WTC11 (cell line): ENCODE results near the gene IL18R1.

ENCODE experiments used
- ATF1 ChIP-seq: sonication (generic); formaldehyde crosslinking; IDR thresholded peaks from 2 replicates; pipeline ENCODE4 v1.8.1; 2023; ENCODE audit warnings: mild to moderate bottlenecking, moderate library complexity, missing genetic modification reagents
- CREM ChIP-seq: sonication (generic); formaldehyde crosslinking; IDR thresholded peaks from 2 replicates; pipeline ENCODE4 v1.8.1; 2022; ENCODE audit warnings: mild to moderate bottlenecking, missing genetic modification reagents, moderate library complexity
- FOXJ3 ChIP-seq: sonication (generic); formaldehyde crosslinking; IDR thresholded peaks from 2 replicates; pipeline ENCODE4 v1.9.0; 2021; ENCODE audit warnings: missing genetic modification reagents, mild to moderate bottlenecking, borderline replicate concordance
- RELA ChIP-seq: sonication (generic); formaldehyde crosslinking; IDR thresholded peaks from 2 replicates; pipeline ENCODE4 v1.8.1; 2022; ENCODE audit warnings: missing genetic modification reagents, mild to moderate bottlenecking, borderline replicate concordance
- SMAD3 ChIP-seq: sonication (generic); formaldehyde crosslinking; IDR thresholded peaks from 2 replicates; pipeline ENCODE4 v1.8.0; 2022; ENCODE audit warnings: missing genetic modification reagents, mild to moderate bottlenecking, borderline replicate concordance
- TP53 ChIP-seq: sonication (generic); formaldehyde crosslinking; IDR thresholded peaks from 2 replicates; pipeline ENCODE4 v1.8.1; 2023; ENCODE audit warnings: mild to moderate bottlenecking, missing genetic modification reagents
- ZNF263 ChIP-seq: sonication (generic); formaldehyde crosslinking; IDR thresholded peaks from 2 replicates; pipeline ENCODE4 v1.8.1; 2022; ENCODE audit warnings: low read depth, mild to moderate bottlenecking, moderate library complexity, missing genetic modification reagents
- TF ChIP-seq, protein P1 (sequence below): fragments of 200-600 bp; IDR thresholded peaks from 2 replicates; pipeline ENCODE4 v1.8.0; 2022; ENCODE audit warnings: antibody characterized with exemption
- TF ChIP-seq, protein P2 (sequence below): sonication (generic); formaldehyde crosslinking; IDR thresholded peaks from 2 replicates; pipeline ENCODE4 v1.8.1; 2023; ENCODE audit warnings: mild to moderate bottlenecking, missing genetic modification reagents
- TF ChIP-seq, protein P3 (sequence below): sonication (generic); formaldehyde crosslinking; IDR thresholded peaks from 2 replicates; pipeline ENCODE4 v1.8.0; 2022; ENCODE audit warnings: mild to moderate bottlenecking, missing genetic modification reagents
- TF ChIP-seq, protein P4 (sequence below): sonication (generic); formaldehyde crosslinking; IDR thresholded peaks from 2 replicates; pipeline ENCODE4 v1.8.0; 2022; ENCODE audit warnings: mild to moderate bottlenecking, missing genetic modification reagents
- TF ChIP-seq, protein P5 (sequence below): sonication (generic); formaldehyde crosslinking; conservative IDR thresholded peaks from 2 replicates; pipeline ENCODE4 v1.8.1; 2023; ENCODE audit warnings: mild to moderate bottlenecking, low read depth, missing genetic modification reagents, moderate library complexity
- TF ChIP-seq, protein P6 (sequence below): sonication (generic); formaldehyde crosslinking; IDR thresholded peaks from 2 replicates; pipeline ENCODE4 v1.8.0; 2022; ENCODE audit warnings: missing genetic modification reagents
- TF ChIP-seq, protein P7 (sequence below): sonication (generic); formaldehyde crosslinking; IDR thresholded peaks from 2 replicates; pipeline ENCODE4 v1.8.1; 2023; ENCODE audit warnings: mild to moderate bottlenecking, moderate library complexity, missing genetic modification reagents

DNA sequence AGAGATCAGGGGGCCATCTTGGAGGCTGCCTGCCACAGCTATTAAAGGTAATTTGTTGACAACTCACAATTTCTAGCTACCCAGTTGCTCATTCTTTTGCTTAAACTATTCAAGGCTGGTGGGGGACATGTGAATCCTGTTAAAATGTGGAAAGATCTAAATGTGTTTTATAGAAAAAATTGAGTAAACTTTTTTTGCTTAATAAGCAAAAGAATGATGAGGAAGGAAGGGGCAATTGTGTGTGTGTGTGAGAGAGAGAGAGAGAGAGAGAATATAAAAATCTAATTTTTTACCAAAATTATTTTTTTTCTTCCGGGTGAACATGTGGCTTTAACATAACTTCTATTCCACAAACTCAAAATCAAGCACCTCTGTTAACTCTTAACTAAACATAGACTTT is 49.5 kb upstream of the IL18R1 start:
- TF ChIP-seq, protein P1, sequence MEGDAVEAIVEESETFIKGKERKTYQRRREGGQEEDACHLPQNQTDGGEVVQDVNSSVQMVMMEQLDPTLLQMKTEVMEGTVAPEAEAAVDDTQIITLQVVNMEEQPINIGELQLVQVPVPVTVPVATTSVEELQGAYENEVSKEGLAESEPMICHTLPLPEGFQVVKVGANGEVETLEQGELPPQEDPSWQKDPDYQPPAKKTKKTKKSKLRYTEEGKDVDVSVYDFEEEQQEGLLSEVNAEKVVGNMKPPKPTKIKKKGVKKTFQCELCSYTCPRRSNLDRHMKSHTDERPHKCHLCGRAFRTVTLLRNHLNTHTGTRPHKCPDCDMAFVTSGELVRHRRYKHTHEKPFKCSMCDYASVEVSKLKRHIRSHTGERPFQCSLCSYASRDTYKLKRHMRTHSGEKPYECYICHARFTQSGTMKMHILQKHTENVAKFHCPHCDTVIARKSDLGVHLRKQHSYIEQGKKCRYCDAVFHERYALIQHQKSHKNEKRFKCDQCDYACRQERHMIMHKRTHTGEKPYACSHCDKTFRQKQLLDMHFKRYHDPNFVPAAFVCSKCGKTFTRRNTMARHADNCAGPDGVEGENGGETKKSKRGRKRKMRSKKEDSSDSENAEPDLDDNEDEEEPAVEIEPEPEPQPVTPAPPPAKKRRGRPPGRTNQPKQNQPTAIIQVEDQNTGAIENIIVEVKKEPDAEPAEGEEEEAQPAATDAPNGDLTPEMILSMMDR, result no peak
- TF ChIP-seq ATF1, result no peak
- TF ChIP-seq, protein P2, sequence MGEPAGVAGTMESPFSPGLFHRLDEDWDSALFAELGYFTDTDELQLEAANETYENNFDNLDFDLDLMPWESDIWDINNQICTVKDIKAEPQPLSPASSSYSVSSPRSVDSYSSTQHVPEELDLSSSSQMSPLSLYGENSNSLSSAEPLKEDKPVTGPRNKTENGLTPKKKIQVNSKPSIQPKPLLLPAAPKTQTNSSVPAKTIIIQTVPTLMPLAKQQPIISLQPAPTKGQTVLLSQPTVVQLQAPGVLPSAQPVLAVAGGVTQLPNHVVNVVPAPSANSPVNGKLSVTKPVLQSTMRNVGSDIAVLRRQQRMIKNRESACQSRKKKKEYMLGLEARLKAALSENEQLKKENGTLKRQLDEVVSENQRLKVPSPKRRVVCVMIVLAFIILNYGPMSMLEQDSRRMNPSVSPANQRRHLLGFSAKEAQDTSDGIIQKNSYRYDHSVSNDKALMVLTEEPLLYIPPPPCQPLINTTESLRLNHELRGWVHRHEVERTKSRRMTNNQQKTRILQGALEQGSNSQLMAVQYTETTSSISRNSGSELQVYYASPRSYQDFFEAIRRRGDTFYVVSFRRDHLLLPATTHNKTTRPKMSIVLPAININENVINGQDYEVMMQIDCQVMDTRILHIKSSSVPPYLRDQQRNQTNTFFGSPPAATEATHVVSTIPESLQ (CRISPR knock-in tag), result no peak
- TF ChIP-seq, protein P3, sequence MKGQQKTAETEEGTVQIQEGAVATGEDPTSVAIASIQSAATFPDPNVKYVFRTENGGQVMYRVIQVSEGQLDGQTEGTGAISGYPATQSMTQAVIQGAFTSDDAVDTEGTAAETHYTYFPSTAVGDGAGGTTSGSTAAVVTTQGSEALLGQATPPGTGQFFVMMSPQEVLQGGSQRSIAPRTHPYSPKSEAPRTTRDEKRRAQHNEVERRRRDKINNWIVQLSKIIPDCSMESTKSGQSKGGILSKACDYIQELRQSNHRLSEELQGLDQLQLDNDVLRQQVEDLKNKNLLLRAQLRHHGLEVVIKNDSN (CRISPR knock-in tag), result no peak
- TF ChIP-seq, protein P4, sequence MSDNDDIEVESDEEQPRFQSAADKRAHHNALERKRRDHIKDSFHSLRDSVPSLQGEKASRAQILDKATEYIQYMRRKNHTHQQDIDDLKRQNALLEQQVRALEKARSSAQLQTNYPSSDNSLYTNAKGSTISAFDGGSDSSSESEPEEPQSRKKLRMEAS, result no peak
- no peak for TF ChIP-seq CREM (CRISPR knock-in tag)
- no peak for TF ChIP-seq SMAD3 (CRISPR knock-in tag)
- TF ChIP-seq, protein P5, sequence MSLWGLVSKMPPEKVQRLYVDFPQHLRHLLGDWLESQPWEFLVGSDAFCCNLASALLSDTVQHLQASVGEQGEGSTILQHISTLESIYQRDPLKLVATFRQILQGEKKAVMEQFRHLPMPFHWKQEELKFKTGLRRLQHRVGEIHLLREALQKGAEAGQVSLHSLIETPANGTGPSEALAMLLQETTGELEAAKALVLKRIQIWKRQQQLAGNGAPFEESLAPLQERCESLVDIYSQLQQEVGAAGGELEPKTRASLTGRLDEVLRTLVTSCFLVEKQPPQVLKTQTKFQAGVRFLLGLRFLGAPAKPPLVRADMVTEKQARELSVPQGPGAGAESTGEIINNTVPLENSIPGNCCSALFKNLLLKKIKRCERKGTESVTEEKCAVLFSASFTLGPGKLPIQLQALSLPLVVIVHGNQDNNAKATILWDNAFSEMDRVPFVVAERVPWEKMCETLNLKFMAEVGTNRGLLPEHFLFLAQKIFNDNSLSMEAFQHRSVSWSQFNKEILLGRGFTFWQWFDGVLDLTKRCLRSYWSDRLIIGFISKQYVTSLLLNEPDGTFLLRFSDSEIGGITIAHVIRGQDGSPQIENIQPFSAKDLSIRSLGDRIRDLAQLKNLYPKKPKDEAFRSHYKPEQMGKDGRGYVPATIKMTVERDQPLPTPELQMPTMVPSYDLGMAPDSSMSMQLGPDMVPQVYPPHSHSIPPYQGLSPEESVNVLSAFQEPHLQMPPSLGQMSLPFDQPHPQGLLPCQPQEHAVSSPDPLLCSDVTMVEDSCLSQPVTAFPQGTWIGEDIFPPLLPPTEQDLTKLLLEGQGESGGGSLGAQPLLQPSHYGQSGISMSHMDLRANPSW (CRISPR knock-in tag), result no peak
- no peak for TF ChIP-seq TP53 (CRISPR knock-in tag)
- TF ChIP-seq, protein P6, sequence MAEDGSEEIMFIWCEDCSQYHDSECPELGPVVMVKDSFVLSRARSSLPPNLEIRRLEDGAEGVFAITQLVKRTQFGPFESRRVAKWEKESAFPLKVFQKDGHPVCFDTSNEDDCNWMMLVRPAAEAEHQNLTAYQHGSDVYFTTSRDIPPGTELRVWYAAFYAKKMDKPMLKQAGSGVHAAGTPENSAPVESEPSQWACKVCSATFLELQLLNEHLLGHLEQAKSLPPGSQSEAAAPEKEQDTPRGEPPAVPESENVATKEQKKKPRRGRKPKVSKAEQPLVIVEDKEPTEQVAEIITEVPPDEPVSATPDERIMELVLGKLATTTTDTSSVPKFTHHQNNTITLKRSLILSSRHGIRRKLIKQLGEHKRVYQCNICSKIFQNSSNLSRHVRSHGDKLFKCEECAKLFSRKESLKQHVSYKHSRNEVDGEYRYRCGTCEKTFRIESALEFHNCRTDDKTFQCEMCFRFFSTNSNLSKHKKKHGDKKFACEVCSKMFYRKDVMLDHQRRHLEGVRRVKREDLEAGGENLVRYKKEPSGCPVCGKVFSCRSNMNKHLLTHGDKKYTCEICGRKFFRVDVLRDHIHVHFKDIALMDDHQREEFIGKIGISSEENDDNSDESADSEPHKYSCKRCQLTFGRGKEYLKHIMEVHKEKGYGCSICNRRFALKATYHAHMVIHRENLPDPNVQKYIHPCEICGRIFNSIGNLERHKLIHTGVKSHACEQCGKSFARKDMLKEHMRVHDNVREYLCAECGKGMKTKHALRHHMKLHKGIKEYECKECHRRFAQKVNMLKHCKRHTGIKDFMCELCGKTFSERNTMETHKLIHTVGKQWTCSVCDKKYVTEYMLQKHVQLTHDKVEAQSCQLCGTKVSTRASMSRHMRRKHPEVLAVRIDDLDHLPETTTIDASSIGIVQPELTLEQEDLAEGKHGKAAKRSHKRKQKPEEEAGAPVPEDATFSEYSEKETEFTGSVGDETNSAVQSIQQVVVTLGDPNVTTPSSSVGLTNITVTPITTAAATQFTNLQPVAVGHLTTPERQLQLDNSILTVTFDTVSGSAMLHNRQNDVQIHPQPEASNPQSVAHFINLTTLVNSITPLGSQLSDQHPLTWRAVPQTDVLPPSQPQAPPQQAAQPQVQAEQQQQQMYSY (CRISPR knock-in tag), result no peak
- no peak for TF ChIP-seq ZNF263
- TF ChIP-seq, protein P7, sequence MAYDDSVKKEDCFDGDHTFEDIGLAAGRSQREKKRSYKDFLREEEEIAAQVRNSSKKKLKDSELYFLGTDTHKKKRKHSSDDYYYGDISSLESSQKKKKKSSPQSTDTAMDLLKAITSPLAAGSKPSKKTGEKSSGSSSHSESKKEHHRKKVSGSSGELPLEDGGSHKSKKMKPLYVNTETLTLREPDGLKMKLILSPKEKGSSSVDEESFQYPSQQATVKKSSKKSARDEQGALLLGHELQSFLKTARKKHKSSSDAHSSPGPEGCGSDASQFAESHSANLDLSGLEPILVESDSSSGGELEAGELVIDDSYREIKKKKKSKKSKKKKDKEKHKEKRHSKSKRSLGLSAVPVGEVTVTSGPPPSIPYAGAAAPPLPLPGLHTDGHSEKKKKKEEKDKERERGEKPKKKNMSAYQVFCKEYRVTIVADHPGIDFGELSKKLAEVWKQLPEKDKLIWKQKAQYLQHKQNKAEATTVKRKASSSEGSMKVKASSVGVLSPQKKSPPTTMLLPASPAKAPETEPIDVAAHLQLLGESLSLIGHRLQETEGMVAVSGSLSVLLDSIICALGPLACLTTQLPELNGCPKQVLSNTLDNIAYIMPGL (CRISPR knock-in tag), result no peak
- no peak for TF ChIP-seq RELA (CRISPR knock-in tag)
- no peak for TF ChIP-seq FOXJ3 (CRISPR knock-in tag)
